Lower lobe of right lung (tissue), 2 donors: Measurements from ENCODE around the gene THRB. TPM values are rescaled to one million over a fixed set of nuclear protein-coding genes. Genes with fewer than 3 reads are reported as not detected.
A peak's percentile ranks its signal among the peaks of the same experiment; 100 is the strongest.

Source experiments
- ATAC-seq, 2 donors: fragments of 200-7000 bp; cut with Tn5 transposase; one replicate each; pipeline ENCODE4 v1.9.1; 2020 to 2022; ENCODE audit warnings: mild to moderate bottlenecking in 2 of 2, moderate library complexity in 2 of 2
- DNase-seq: peaks from one replicate; pipeline ENCODE4 v3.0.0-alpha.2; 2020
- H3K27ac ChIP-seq: fragments of 200-600 bp; one replicate; pipeline ENCODE4 v1.8.0; 2022
- H3K27me3 ChIP-seq: fragments of 200-600 bp; one replicate; pipeline ENCODE4 v1.8.0; 2022; ENCODE audit warnings: low read depth
- H3K36me3 ChIP-seq: fragments of 200-600 bp; one replicate; pipeline ENCODE4 v1.8.0; 2022; ENCODE audit warnings: mild to moderate bottlenecking
- H3K4me1 ChIP-seq: fragments of 200-600 bp; one replicate; pipeline ENCODE4 v1.8.0; 2022
- H3K4me3 ChIP-seq: fragments of 200-600 bp; one replicate; pipeline ENCODE4 v1.8.0; 2022; ENCODE audit warnings: mild to moderate bottlenecking
- H3K9me3 ChIP-seq: fragments of 200-600 bp; one replicate; pipeline ENCODE4 v1.8.0; 2022
- CTCF ChIP-seq: fragments of 200-600 bp; IDR thresholded peaks from one replicate; pipeline ENCODE4 v1.8.0; 2022; ENCODE audit warnings: antibody characterized with exemption, mild to moderate bottlenecking
- intact Hi-C: fragments of 100-400 bp; cut with DNase I; formaldehyde crosslinking; loops from one replicate; pipeline ENCODE4 v1.11.0; 2022
- total RNA-seq: library from RNA; stranded (reverse); fragmentation: NEBNext Ultra II Directional; extraction: Animal tissue kit (Norgen Biotek cat#: 25700); gene quantifications from one replicate; pipeline ENCODE4 v1.2.1, GENCODE V29; 2021
- donor health status: DM: no; HTN: yes; CAD: no; lungs with severe emphysema.

The THRB gene
- total RNA-seq, 1 donor from 2014 or later, result 14.6 TPM

GRCh38 chr3:24472358-24472757, 22.3 kb downstream of the THRB start:
- Histone ChIP-seq H3K9me3 (no peaks in the 10 kb centered on the region), H3K36me3 (no peaks in the 10 kb centered on the region), H3K27me3 (no peaks in the 10 kb centered on the region), H3K27ac (no peak overlapping the region), H3K4me1 (no peaks in the 10 kb centered on the region), H3K4me3 (no peak overlapping the region)
- intact Hi-C loops, result no loop called here
- DNase-seq, result no peak
- no peak for ATAC-seq
- no peak for TF ChIP-seq CTCF

- intact Hi-C loops, result no loop called here
- H3K27me3 ChIP-seq, result no peaks in the 10 kb centered on the region
- H3K27ac ChIP-seq, result no peak overlapping the region
- no peak for TF ChIP-seq CTCF
- H3K4me1 ChIP-seq, result no peaks in the 10 kb centered on the region
- no peak overlapping the region for H3K4me3 ChIP-seq
- H3K36me3 ChIP-seq, result no peaks in the 10 kb centered on the region
- H3K9me3 ChIP-seq, result no peaks in the 10 kb centered on the region
- ATAC-seq (no peak), DNase-seq (no peak)
These were observed 23.2 kb downstream of the THRB start for GRCh38 chr3:24471486-24471885.

GRCh38 chr3:24470277-24470676, 24.4 kb downstream of the THRB start:
- no peaks in the 10 kb centered on the region for H3K4me1 ChIP-seq
- DNase-seq (no peak), ATAC-seq (no peak)
- no peak overlapping the region for H3K4me3 ChIP-seq
- H3K27ac ChIP-seq, result no peak overlapping the region
- intact Hi-C loops, result no loop called here
- no peaks in the 10 kb centered on the region for H3K36me3 ChIP-seq
- no peaks in the 10 kb centered on the region for H3K27me3 ChIP-seq
- TF ChIP-seq CTCF, result no peak
- H3K9me3 ChIP-seq, result no peaks in the 10 kb centered on the region

GRCh38 chr3:24464389-24464788, 30.3 kb downstream of the THRB start:
- DNase-seq (no peak), ATAC-seq (no peak)
- Histone ChIP-seq H3K27me3 (no peaks in the 10 kb centered on the region), H3K9me3 (no peaks in the 10 kb centered on the region), H3K4me1 (no peaks in the 10 kb centered on the region), H3K36me3 (no peaks in the 10 kb centered on the region), H3K27ac (no peak overlapping the region), H3K4me3 (no peak overlapping the region)
- intact Hi-C loops, result no loop called here
- TF ChIP-seq CTCF, result no peak

- no peak for TF ChIP-seq CTCF
- no peaks in the 10 kb centered on the region for H3K36me3 ChIP-seq
- H3K9me3 ChIP-seq, result no peaks in the 10 kb centered on the region
- ATAC-seq (no peak), DNase-seq (no peak)
- no peaks in the 10 kb centered on the region for H3K4me1 ChIP-seq
- intact Hi-C loops, result no loop called here
- no peak overlapping the region for H3K27ac ChIP-seq
- no peaks in the 10 kb centered on the region for H3K27me3 ChIP-seq
- H3K4me3 ChIP-seq, result no peak overlapping the region
These were observed 31.9 kb downstream of the THRB start for GRCh38 chr3:24462737-24463136.

- Histone ChIP-seq H3K27me3 (no peaks in the 10 kb centered on the region), H3K4me1 (no peaks in the 10 kb centered on the region), H3K9me3 (no peaks in the 10 kb centered on the region), H3K27ac (no peak overlapping the region), H3K36me3 (no peaks in the 10 kb centered on the region), H3K4me3 (no peak overlapping the region)
- no peak for TF ChIP-seq CTCF
- DNase-seq, result no peak
- intact Hi-C loops, result no loop called here
- ATAC-seq, result peak; percentile 59 to 87
These were observed 33.7 kb downstream of the THRB start for GRCh38 chr3:24460974-24461373.
